MM.1S (cell line): ENCODE data around the gene CPO.

Experiments
- EZH2 ChIP-seq: fragments of 300-600 bp; sonication (generic); optimal IDR thresholded peaks from 2 replicates; pipeline ENCODE3; 2017; ENCODE audit warnings: low read depth, mild to moderate bottlenecking, antibody characterized with exemption, low read length, mixed read lengths
- TF ChIP-seq, protein P1 (sequence below): fragments of 300-600 bp; sonication (generic); IDR thresholded peaks from 2 replicates; pipeline ENCODE4 v1.5.1; 2016; ENCODE audit warnings: antibody characterized with exemption, low read length, mixed read lengths

DNA sequence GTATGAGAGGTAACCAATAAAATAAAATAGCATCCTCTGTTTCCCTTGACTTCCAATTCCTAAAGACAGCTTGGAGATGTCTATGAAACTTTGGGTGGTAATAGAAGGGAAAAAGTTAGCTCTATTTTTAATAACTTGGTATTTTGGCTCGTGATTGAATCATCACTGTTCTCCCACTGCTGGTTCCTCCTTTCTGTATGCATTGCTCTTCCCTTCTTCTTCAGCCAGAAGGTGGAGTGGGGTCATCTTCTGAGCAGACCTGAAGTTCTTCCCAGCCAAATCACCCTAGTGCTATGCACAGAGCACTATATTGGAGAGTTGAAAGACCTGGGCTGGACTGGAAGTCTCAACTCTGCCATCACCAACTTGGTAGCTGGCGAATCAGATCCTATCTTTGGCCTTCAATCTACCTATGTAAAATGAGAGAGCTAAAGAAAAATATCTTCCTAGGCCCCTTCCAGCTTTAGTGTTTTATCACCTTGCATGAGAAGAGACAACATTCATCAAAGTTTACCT lies 54.1 kb downstream of the CPO start:
- TF ChIP-seq EZH2, result no peak
- TF ChIP-seq, protein P1, sequence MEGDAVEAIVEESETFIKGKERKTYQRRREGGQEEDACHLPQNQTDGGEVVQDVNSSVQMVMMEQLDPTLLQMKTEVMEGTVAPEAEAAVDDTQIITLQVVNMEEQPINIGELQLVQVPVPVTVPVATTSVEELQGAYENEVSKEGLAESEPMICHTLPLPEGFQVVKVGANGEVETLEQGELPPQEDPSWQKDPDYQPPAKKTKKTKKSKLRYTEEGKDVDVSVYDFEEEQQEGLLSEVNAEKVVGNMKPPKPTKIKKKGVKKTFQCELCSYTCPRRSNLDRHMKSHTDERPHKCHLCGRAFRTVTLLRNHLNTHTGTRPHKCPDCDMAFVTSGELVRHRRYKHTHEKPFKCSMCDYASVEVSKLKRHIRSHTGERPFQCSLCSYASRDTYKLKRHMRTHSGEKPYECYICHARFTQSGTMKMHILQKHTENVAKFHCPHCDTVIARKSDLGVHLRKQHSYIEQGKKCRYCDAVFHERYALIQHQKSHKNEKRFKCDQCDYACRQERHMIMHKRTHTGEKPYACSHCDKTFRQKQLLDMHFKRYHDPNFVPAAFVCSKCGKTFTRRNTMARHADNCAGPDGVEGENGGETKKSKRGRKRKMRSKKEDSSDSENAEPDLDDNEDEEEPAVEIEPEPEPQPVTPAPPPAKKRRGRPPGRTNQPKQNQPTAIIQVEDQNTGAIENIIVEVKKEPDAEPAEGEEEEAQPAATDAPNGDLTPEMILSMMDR, result no peak
